ENCODE results near the gene GTF2A1L. TPM values are rescaled to one million over a fixed set of nuclear protein-coding genes. Genes with fewer than 3 reads are reported as not detected.

The GTF2A1L gene
- total and polyA plus RNA-seq, 4 donors = 0.02 to 0.67 TPM; not detected in 2

- no peaks in the 10 kb centered on the region for H3K4me1 ChIP-seq (ENCODE audit: control insufficient read depth in 4 of 4, insufficient read depth in 4 of 4, low read length in 3 of 4)
- no peak for DNase-seq (ENCODE audit: low spot score)
- peaks cover 0 to 4% (median 0%) of the 10 kb centered on the region in 4 donors for H3K27me3 ChIP-seq (ENCODE audit: control insufficient read depth in 4 of 4, insufficient read depth in 4 of 4, low read length in 3 of 4)
- no peaks in the 10 kb centered on the region for H3K36me3 ChIP-seq (ENCODE audit: control insufficient read depth in 4 of 4, insufficient read depth in 3 of 4, low read depth in 1 of 4, low read length in 3 of 4)
- no peak for TF ChIP-seq HNF4G (IDR thresholded peaks at IDR 0.05)
- no peak for TF ChIP-seq RAD21 (IDR thresholded peaks at IDR 0.05)
- TF ChIP-seq YY1 (IDR thresholded peaks at IDR 0.05) = no peak
- TF ChIP-seq CTCF (IDR thresholded peaks at IDR 0.05; ENCODE audit: low read depth, low read length, missing input control) = no peak
- TF ChIP-seq GABPA (IDR thresholded peaks at IDR 0.05 in 1 of 2, conservative IDR thresholded peaks at IDR 0.05 in 1 of 2) = no peak
- TF ChIP-seq FOXA2 (IDR thresholded peaks at IDR 0.05) = no peak
- no peak for TF ChIP-seq EGR1 (IDR thresholded peaks at IDR 0.05; ENCODE audit: low read depth in 2 of 2)
- no peak for TF ChIP-seq TAF1 (conservative IDR thresholded peaks at IDR 0.05)
- TF ChIP-seq SP1 (IDR thresholded peaks at IDR 0.05) = no peak
- no peak for TF ChIP-seq HNF4A (conservative IDR thresholded peaks at IDR 0.05)
- TF ChIP-seq ZBTB33 (IDR thresholded peaks at IDR 0.05) = no peak
- no peak for TF ChIP-seq REST (IDR thresholded peaks at IDR 0.05)
- no peak for TF ChIP-seq MAX (IDR thresholded peaks at IDR 0.05)
- TF ChIP-seq RXRA (IDR thresholded peaks at IDR 0.05) = no peak
- TF ChIP-seq ATF3 (IDR thresholded peaks at IDR 0.05) = no peak
- no peak for TF ChIP-seq FOXA1 (IDR thresholded peaks at IDR 0.05)
- no peak for TF ChIP-seq NR2F2 (IDR thresholded peaks at IDR 0.05)
- no peak for TF ChIP-seq JUND (IDR thresholded peaks at IDR 0.05)
- no peaks in the 10 kb centered on the region for H3K9me3 ChIP-seq (ENCODE audit: control insufficient read depth in 4 of 4, low read length in 3 of 4)
- no peak overlapping the region for H3K4me3 ChIP-seq (ENCODE audit: low read depth in 1 of 3, low read length in 3 of 3)
- no peak overlapping the region for H3K27ac ChIP-seq (ENCODE audit: low read depth in 1 of 2, low read length in 2 of 2)
- H3K9ac ChIP-seq (ENCODE audit: low read depth in 1 of 2, low read length in 2 of 2) = no peak overlapping the region
- 72% methylated on average over 3 of the region's 3 CpGs for WGBS
Measured at GRCh38 chr2:48600917-48601316, 16.7 kb upstream of the GTF2A1L start.
